WTC11 (cell line): ENCODE data around the gene IL17RC. TPM values are rescaled to one million over a fixed set of nuclear protein-coding genes. Genes with fewer than 3 reads are reported as not detected.
A peak's percentile ranks its signal among the peaks of the same experiment; 100 is the strongest.

Source experiments
- ATF6 ChIP-seq: sonication (generic); formaldehyde crosslinking; IDR thresholded peaks from 2 replicates; pipeline ENCODE4 v1.8.1; 2023; ENCODE audit warnings: mild to moderate bottlenecking, missing genetic modification reagents
- CREB1 ChIP-seq: sonication (generic); formaldehyde crosslinking; IDR thresholded peaks from 2 replicates; pipeline ENCODE4 v1.8.0; 2023; ENCODE audit warnings: mild to moderate bottlenecking, missing genetic modification reagents
- CREM ChIP-seq: sonication (generic); formaldehyde crosslinking; IDR thresholded peaks from 2 replicates; pipeline ENCODE4 v1.8.1; 2022; ENCODE audit warnings: mild to moderate bottlenecking, missing genetic modification reagents, moderate library complexity
- ESRRA ChIP-seq: sonication (generic); formaldehyde crosslinking; IDR thresholded peaks from 2 replicates; pipeline ENCODE4 v1.8.1; 2022; ENCODE audit warnings: mild to moderate bottlenecking, missing genetic modification reagents, borderline replicate concordance
- GABPB1 ChIP-seq: sonication (generic); formaldehyde crosslinking; IDR thresholded peaks from 2 replicates; pipeline ENCODE4 v1.8.1; 2023; ENCODE audit warnings: mild to moderate bottlenecking, missing genetic modification reagents
- GRHL2 ChIP-seq: fragments of 250-450 bp; sonication (Bioruptor Pico); IDR thresholded peaks from 2 replicates; pipeline ENCODE4 v1.8.0; 2022; ENCODE audit warnings: mild to moderate bottlenecking, moderate library complexity; ENCODE audit not compliant: insufficient replicate concordance, severe bottlenecking
- HMGA2 ChIP-seq: fragments of 250-450 bp; sonication (Bioruptor Pico); IDR thresholded peaks from 2 replicates; pipeline ENCODE4 v1.4.0; 2021; ENCODE audit warnings: mild to moderate bottlenecking, moderate library complexity
- JUN ChIP-seq: sonication (generic); formaldehyde crosslinking; IDR thresholded peaks from 2 replicates; pipeline ENCODE4 v1.8.0; 2023; ENCODE audit warnings: mild to moderate bottlenecking, missing genetic modification reagents
- KAT7 ChIP-seq: sonication (generic); formaldehyde crosslinking; IDR thresholded peaks from 2 replicates; pipeline ENCODE4 v1.8.1; 2023; ENCODE audit warnings: missing genetic modification reagents, mild to moderate bottlenecking, borderline replicate concordance
- MYBL2 ChIP-seq: sonication (generic); formaldehyde crosslinking; IDR thresholded peaks from 2 replicates; pipeline ENCODE4 v1.8.1; 2023; ENCODE audit warnings: mild to moderate bottlenecking, moderate library complexity, missing genetic modification reagents
- PRDM15 ChIP-seq: sonication (generic); formaldehyde crosslinking; IDR thresholded peaks from 2 replicates; pipeline ENCODE4 v1.8.0; 2022; ENCODE audit warnings: missing genetic modification reagents
- PRRX2 ChIP-seq: fragments of 250-450 bp; sonication (Bioruptor Pico); IDR thresholded peaks from 2 replicates; pipeline ENCODE4 v1.8.0; 2021; ENCODE audit warnings: mild to moderate bottlenecking
- SMAD3 ChIP-seq: sonication (generic); formaldehyde crosslinking; IDR thresholded peaks from 2 replicates; pipeline ENCODE4 v1.8.0; 2022; ENCODE audit warnings: missing genetic modification reagents, mild to moderate bottlenecking, borderline replicate concordance
- SMAD4 ChIP-seq: sonication (generic); formaldehyde crosslinking; IDR thresholded peaks from 2 replicates; pipeline ENCODE4 v1.8.0; 2022; ENCODE audit warnings: mild to moderate bottlenecking, missing genetic modification reagents
- TEAD1 ChIP-seq: sonication (generic); formaldehyde crosslinking; IDR thresholded peaks from 2 replicates; pipeline ENCODE4 v1.8.0; 2022; ENCODE audit warnings: mild to moderate bottlenecking, missing genetic modification reagents
- TEAD4 ChIP-seq: sonication (generic); formaldehyde crosslinking; IDR thresholded peaks from 2 replicates; pipeline ENCODE4 v1.8.0; 2022; ENCODE audit warnings: mild to moderate bottlenecking, missing genetic modification reagents
- TP53 ChIP-seq: sonication (generic); formaldehyde crosslinking; IDR thresholded peaks from 2 replicates; pipeline ENCODE4 v1.8.1; 2023; ENCODE audit warnings: mild to moderate bottlenecking, missing genetic modification reagents
- ZNF138 ChIP-seq: sonication (generic); formaldehyde crosslinking; conservative IDR thresholded peaks from 2 replicates; pipeline ENCODE4 v1.8.1; 2022; ENCODE audit warnings: mild to moderate bottlenecking, moderate library complexity, missing genetic modification reagents
- ZNF219 ChIP-seq: sonication (generic); formaldehyde crosslinking; IDR thresholded peaks from 2 replicates; pipeline ENCODE4 v1.8.0; 2023; ENCODE audit warnings: missing genetic modification reagents, mild to moderate bottlenecking, borderline replicate concordance
- ZNF263 ChIP-seq: sonication (generic); formaldehyde crosslinking; IDR thresholded peaks from 2 replicates; pipeline ENCODE4 v1.8.1; 2022; ENCODE audit warnings: low read depth, mild to moderate bottlenecking, moderate library complexity, missing genetic modification reagents
- ZNF281 ChIP-seq: sonication (generic); formaldehyde crosslinking; IDR thresholded peaks from 2 replicates; pipeline ENCODE4 v1.8.0; 2023; ENCODE audit warnings: mild to moderate bottlenecking, missing genetic modification reagents
- ZNF423 ChIP-seq: fragments of 250-450 bp; sonication (Bioruptor Pico); IDR thresholded peaks from 2 replicates; pipeline ENCODE4 v2.1.2; 2022; ENCODE audit warnings: mild to moderate bottlenecking, moderate library complexity
- total RNA-seq: library from RNA; stranded (reverse); gene quantifications from 3 replicates; pipeline ENCODE4 v1.2.3, GENCODE V29; 2021
- TF ChIP-seq, protein P1 (sequence below): sonication (generic); formaldehyde crosslinking; IDR thresholded peaks from 2 replicates; pipeline ENCODE4 v1.8.0; 2022; ENCODE audit warnings: mild to moderate bottlenecking, missing genetic modification reagents
- TF ChIP-seq, protein P2 (sequence below): sonication (generic); formaldehyde crosslinking; IDR thresholded peaks from 2 replicates; pipeline ENCODE4 v1.8.1; 2023; ENCODE audit warnings: mild to moderate bottlenecking, missing genetic modification reagents, moderate library complexity
- TF ChIP-seq, protein P3 (sequence below): sonication (generic); formaldehyde crosslinking; IDR thresholded peaks from 2 replicates; pipeline ENCODE4 v1.8.1; 2023; ENCODE audit warnings: mild to moderate bottlenecking, moderate library complexity, missing genetic modification reagents

The IL17RC gene
- total RNA-seq, 1 experiment from 2014 or later: 10.1 TPM

DNA sequence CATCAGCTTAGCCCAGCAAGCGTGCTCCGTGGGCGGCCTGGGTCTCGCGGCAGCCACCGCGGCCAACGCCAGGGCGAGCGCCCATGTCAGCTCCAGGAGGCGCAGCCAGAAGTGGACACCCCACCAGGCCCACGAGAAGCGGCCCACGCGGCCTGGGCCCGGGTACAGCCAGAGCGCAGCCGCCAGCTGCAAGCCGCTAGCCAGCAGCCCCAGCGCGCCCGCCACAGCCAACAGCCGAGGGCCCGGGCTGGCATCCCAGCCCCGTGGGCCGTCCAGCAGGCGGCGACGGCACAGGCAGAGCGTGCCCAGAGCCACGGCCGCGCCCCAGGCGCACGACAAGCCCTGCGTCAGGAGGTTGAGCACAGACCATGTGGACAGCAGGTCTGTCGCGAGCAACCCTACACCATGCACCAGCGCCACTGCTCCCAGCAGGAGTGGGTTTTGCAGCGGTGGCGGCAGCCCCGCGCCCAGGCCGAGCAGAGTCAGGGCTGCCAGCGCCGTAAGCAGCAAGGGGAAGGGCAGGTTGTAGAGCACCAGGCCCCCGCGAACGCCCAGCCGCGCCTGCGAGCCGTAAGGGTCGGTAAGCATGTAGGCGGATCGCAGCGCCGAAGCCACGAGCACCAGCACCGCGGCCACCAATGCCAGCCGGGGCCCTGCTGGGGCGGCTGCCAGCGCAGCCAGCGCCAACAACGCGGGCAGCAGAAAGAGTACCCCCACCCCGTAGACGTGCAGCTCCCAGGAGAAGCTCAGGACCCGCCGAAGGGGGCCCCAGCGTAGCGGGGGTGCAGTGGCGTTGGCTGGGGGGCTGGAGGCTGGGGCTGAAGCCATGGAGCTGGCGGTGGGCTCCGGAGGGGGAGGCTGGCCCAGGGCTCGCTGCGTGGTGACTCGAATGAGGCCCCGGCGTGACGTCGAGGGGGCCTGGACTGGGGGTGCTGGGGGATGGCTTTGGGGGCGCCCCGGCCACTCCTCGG lies 30.4 kb downstream of the IL17RC start (continued):
- TF ChIP-seq HMGA2 (no peak), SMAD4 (CRISPR knock-in tag) (no peak), CREM (CRISPR knock-in tag) (no peak), PRDM15 (CRISPR knock-in tag) (no peak), TEAD4 (CRISPR knock-in tag) (no peak), ATF6 (CRISPR knock-in tag) (no peak), TEAD1 (CRISPR knock-in tag) (peak; percentile 61; the same call in 1 of the 2 replicates), CREB1 (CRISPR knock-in tag) (0 out of 2 replicates have a peak, but pooled peaks have one; percentile 22), ZNF423 (CRISPR knock-in tag) (no peak), GRHL2 (no peak), ZNF281 (no peak), PRRX2 (CRISPR knock-in tag) (no peak), KAT7 (no peak; the same call in 1 of the 2 replicates), ESRRA (CRISPR knock-in tag) (no peak), TP53 (CRISPR knock-in tag) (0 out of 2 replicates have a peak, but pooled peaks have one; percentile 52), ZNF138 (CRISPR knock-in tag) (no peak), SMAD3 (CRISPR knock-in tag) (no peak), JUN (CRISPR knock-in tag) (no peak), ZNF263 (no peak), ZNF219 (CRISPR knock-in tag) (0 out of 2 replicates have a peak, but pooled peaks have one; percentile 50), GABPB1 (CRISPR knock-in tag) (peak; percentile 53), MYBL2 (no peak)
- TF ChIP-seq, protein P1, sequence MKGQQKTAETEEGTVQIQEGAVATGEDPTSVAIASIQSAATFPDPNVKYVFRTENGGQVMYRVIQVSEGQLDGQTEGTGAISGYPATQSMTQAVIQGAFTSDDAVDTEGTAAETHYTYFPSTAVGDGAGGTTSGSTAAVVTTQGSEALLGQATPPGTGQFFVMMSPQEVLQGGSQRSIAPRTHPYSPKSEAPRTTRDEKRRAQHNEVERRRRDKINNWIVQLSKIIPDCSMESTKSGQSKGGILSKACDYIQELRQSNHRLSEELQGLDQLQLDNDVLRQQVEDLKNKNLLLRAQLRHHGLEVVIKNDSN (CRISPR knock-in tag): peak; percentile 53; the same call in 1 of the 2 replicates
- TF ChIP-seq, protein P2, sequence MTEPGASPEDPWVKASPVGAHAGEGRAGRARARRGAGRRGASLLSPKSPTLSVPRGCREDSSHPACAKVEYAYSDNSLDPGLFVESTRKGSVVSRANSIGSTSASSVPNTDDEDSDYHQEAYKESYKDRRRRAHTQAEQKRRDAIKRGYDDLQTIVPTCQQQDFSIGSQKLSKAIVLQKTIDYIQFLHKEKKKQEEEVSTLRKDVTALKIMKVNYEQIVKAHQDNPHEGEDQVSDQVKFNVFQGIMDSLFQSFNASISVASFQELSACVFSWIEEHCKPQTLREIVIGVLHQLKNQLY (CRISPR knock-in tag): 0 out of 2 replicates have a peak, but pooled peaks have one; percentile 27
- TF ChIP-seq, protein P3, sequence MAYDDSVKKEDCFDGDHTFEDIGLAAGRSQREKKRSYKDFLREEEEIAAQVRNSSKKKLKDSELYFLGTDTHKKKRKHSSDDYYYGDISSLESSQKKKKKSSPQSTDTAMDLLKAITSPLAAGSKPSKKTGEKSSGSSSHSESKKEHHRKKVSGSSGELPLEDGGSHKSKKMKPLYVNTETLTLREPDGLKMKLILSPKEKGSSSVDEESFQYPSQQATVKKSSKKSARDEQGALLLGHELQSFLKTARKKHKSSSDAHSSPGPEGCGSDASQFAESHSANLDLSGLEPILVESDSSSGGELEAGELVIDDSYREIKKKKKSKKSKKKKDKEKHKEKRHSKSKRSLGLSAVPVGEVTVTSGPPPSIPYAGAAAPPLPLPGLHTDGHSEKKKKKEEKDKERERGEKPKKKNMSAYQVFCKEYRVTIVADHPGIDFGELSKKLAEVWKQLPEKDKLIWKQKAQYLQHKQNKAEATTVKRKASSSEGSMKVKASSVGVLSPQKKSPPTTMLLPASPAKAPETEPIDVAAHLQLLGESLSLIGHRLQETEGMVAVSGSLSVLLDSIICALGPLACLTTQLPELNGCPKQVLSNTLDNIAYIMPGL (CRISPR knock-in tag): peak; percentile 41; the same call in 1 of the 2 replicates
